H1 (cell line): Measurements from ENCODE around the gene SLC30A3. TPM values are rescaled to one million over a fixed set of nuclear protein-coding genes. Genes with fewer than 3 reads are reported as not detected.

Experiments
- CTCF ChIA-PET: fragments of 300-600 bp; sonication (Branson Sonifier 250); formaldehyde crosslinking; loops from one replicate; lab custom pipeline; 2021; ENCODE audit not compliant: partially characterized antibody; lab: Charles Lee
- POLR2A ChIA-PET: fragments of 300-600 bp; sonication (Branson Sonifier 250); formaldehyde crosslinking; loops from one replicate; lab custom pipeline; 2021; ENCODE audit warnings: inconsistent platforms; ENCODE audit not compliant: partially characterized antibody; lab: Charles Lee
- DNase-seq, 2 experiments: peaks; one replicate each; pipeline versions ENCODE4 v3.0.0 to v3.0.0-alpha.2; 2010 to 2022; ENCODE audit warnings: low spot score in 2 of 2, low read depth in 1 of 2, mixed read lengths in 1 of 2
- FAIRE-seq: peaks from 2 replicates; lab custom pipeline; 2011; peaks lifted over from hg19 to GRCh38; lab: Jason Lieb, UNC
- H2AFZ ChIP-seq: 2 replicates; pipeline ENCODE4 v1.8.1; 2012; ENCODE audit warnings: low read length, inconsistent platforms
- H2AK5ac ChIP-seq: 2 replicates; pipeline ENCODE4 v1.6.1; 2013; ENCODE audit warnings: low read depth, low read length
- H2BK120ac ChIP-seq: replicated peaks from 2 replicates; pipeline ENCODE3; 2013; ENCODE audit warnings: low read depth, low read length, inconsistent platforms
- H2BK12ac ChIP-seq: 2 replicates; pipeline ENCODE4 v1.6.1; 2013; ENCODE audit warnings: low read depth, low read length
- H2BK15ac ChIP-seq: 2 replicates; pipeline ENCODE4 v1.6.1; 2013; ENCODE audit warnings: low read length
- H2BK20ac ChIP-seq: 2 replicates; pipeline ENCODE4 v1.6.1; 2013; ENCODE audit warnings: low read length
- H2BK5ac ChIP-seq: 2 replicates; pipeline ENCODE4 v1.6.1; 2013; ENCODE audit warnings: low read depth, low read length
- H3K14ac ChIP-seq: 2 replicates; pipeline ENCODE4 v1.6.1; 2013; ENCODE audit warnings: inconsistent platforms; ENCODE audit not compliant: insufficient read length
- H3K18ac ChIP-seq: 2 replicates; pipeline ENCODE4 v1.6.1; 2013; ENCODE audit warnings: low read length; ENCODE audit errors: extremely low read depth
- H3K23ac ChIP-seq: 2 replicates; pipeline ENCODE4 v1.6.1; 2013; ENCODE audit warnings: inconsistent platforms; ENCODE audit not compliant: insufficient read length
- H3K23me2 ChIP-seq: 2 replicates; pipeline ENCODE4 v1.6.1; 2013; ENCODE audit warnings: low read depth, low read length
- H3K27ac ChIP-seq: 2 replicates; pipeline ENCODE4 v1.6.1; 2011; ENCODE audit warnings: low read depth, low read length, inconsistent platforms
- H3K27me3 ChIP-seq, 4 experiments: replicated peaks in 1 of 4; 1 replicate in 1 of 4; 2 replicates in 3 of 4; pipeline versions ENCODE4 v1.6.1 to v1.8.1; 2011 to 2013; ENCODE audit warnings: low read length in 3 of 4, mild to moderate bottlenecking in 3 of 4, inconsistent platforms in 2 of 4, mixed read lengths in 2 of 4, moderate library complexity in 1 of 4; ENCODE audit not compliant: control insufficient read depth in 3 of 4, insufficient read depth in 3 of 4; ENCODE audit errors: extremely low read depth in 1 of 4
- H3K36me3 ChIP-seq, 4 experiments: 2 replicates each; pipeline versions ENCODE4 v1.6.1 to v1.8.1; 2011 to 2013; ENCODE audit warnings: mild to moderate bottlenecking in 4 of 4, low read length in 3 of 4, moderate library complexity in 2 of 4, control low read depth in 1 of 4, inconsistent platforms in 1 of 4; ENCODE audit not compliant: insufficient read depth in 4 of 4, control insufficient read depth in 2 of 4
- H3K4ac ChIP-seq: replicated peaks from 2 replicates; pipeline ENCODE3; 2013; ENCODE audit warnings: low read length, low read depth, mixed read lengths, inconsistent platforms; ENCODE audit not compliant: insufficient read length
- H3K4me1 ChIP-seq, 4 experiments: replicated peaks in 1 of 4; 1 replicate in 1 of 4; 2 replicates in 3 of 4; pipeline versions ENCODE4 v1.6.1 to v1.8.1; 2011 to 2013; ENCODE audit warnings: low read length in 3 of 4, inconsistent platforms in 2 of 4, mixed read lengths in 1 of 4; ENCODE audit not compliant: insufficient read depth in 4 of 4, control insufficient read depth in 3 of 4
- H3K4me2 ChIP-seq, 2 experiments: 2 replicates each; pipeline versions ENCODE4 v1.6.1 to v1.8.1; 2011 to 2013; ENCODE audit warnings: low read depth in 2 of 2, low read length in 2 of 2, control low read depth in 1 of 2, inconsistent platforms in 1 of 2, mild to moderate bottlenecking in 1 of 2; ENCODE audit not compliant: insufficient read depth in 1 of 2
- H3K4me3 ChIP-seq, 4 experiments: fragments of 200-600, 300-600 bp in 1 of 4; sonication (generic), shearing (Covaris generic), sonication (Bioruptor Twin) in 1 of 4; 2 replicates each; pipeline versions ENCODE4 v1.5.1 to v1.8.1; 2011 to 2016; ENCODE audit warnings: low read length in 4 of 4, low read depth in 3 of 4, control low read depth in 2 of 4, inconsistent platforms in 2 of 4, mild to moderate bottlenecking in 2 of 4, mixed read lengths in 1 of 4, moderate library complexity in 1 of 4; ENCODE audit not compliant: insufficient read depth in 2 of 4; ENCODE audit errors: extremely low read depth in 1 of 4
- H3K56ac ChIP-seq: replicated peaks from 2 replicates; pipeline ENCODE3; 2013; ENCODE audit warnings: low read depth, mild to moderate bottlenecking, mixed read lengths, low read length, inconsistent platforms; ENCODE audit not compliant: insufficient read length
- H3K79me1 ChIP-seq: 2 replicates; pipeline ENCODE4 v1.6.1; 2013; ENCODE audit warnings: low read depth, low read length, control low read depth
- H3K79me2 ChIP-seq, 2 experiments: 2 replicates each; pipeline versions ENCODE4 v1.6.1 to v1.8.1; 2012 to 2013; ENCODE audit warnings: low read length in 2 of 2, mild to moderate bottlenecking in 2 of 2, inconsistent platforms in 1 of 2; ENCODE audit not compliant: insufficient read depth in 2 of 2, control insufficient read depth in 1 of 2
- H3K9ac ChIP-seq, 4 experiments: replicated peaks in 1 of 4; 1 replicate in 1 of 4; 2 replicates in 3 of 4; pipeline versions ENCODE4 v1.6.1 to v1.8.1; 2011 to 2013; ENCODE audit warnings: low read depth in 3 of 4, low read length in 3 of 4, control low read depth in 2 of 4, mild to moderate bottlenecking in 2 of 4, moderate library complexity in 2 of 4, inconsistent platforms in 1 of 4; ENCODE audit errors: extremely low read depth in 1 of 4
- H3K9me3 ChIP-seq, 2 experiments: 2 replicates each; pipeline versions ENCODE4 v1.6.1 to v1.8.1; 2012 to 2013; ENCODE audit warnings: mild to moderate bottlenecking in 2 of 2, moderate library complexity in 2 of 2, control low read depth in 1 of 2, inconsistent platforms in 1 of 2, low read depth in 1 of 2, low read length in 1 of 2, mixed read lengths in 1 of 2; ENCODE audit not compliant: insufficient read depth in 2 of 2
- H4K20me1 ChIP-seq, 2 experiments: replicated peaks in 1 of 2; 2 replicates each; pipeline versions ENCODE3 to v1.8.1; 2011 to 2013; ENCODE audit warnings: inconsistent platforms in 2 of 2, low read length in 2 of 2, mild to moderate bottlenecking in 1 of 2; ENCODE audit not compliant: insufficient read depth in 2 of 2, control insufficient read depth in 1 of 2
- H4K5ac ChIP-seq: 2 replicates; pipeline ENCODE4 v1.6.1; 2013; ENCODE audit warnings: low read length, low read depth, mixed read lengths, inconsistent platforms; ENCODE audit not compliant: insufficient read length
- H4K8ac ChIP-seq: 2 replicates; pipeline ENCODE4 v1.8.0; 2013; ENCODE audit warnings: mild to moderate bottlenecking, moderate library complexity, low read length, inconsistent platforms; ENCODE audit not compliant: insufficient read depth; ENCODE audit errors: extremely low read depth
- H4K91ac ChIP-seq: replicated peaks from 2 replicates; pipeline ENCODE3; 2013; ENCODE audit warnings: low read length, mixed read lengths, inconsistent platforms; ENCODE audit not compliant: insufficient read length
- BACH1 ChIP-seq: IDR thresholded peaks from 2 replicates; pipeline ENCODE4 v1.6.1; 2012; ENCODE audit warnings: low read length, improper control_type of control experiment
- GABPA ChIP-seq: IDR thresholded peaks from 2 replicates; pipeline ENCODE4 v1.6.1; 2011; ENCODE audit warnings: mild to moderate bottlenecking, low read length, moderate library complexity, borderline replicate concordance; ENCODE audit not compliant: insufficient read depth
- KDM1A ChIP-seq: fragments of 200-600, 300-600 bp; sonication (generic); IDR thresholded peaks from 2 replicates; pipeline ENCODE4 v1.7.1; 2016; ENCODE audit warnings: mild to moderate bottlenecking, low read length, borderline replicate concordance
- POLR2A ChIP-seq, 2 experiments: IDR thresholded peaks; 1 replicate in 1 of 2; 2 replicates in 1 of 2; pipeline ENCODE4 v1.6.1; 2011; ENCODE audit warnings: low read depth in 2 of 2, low read length in 2 of 2, mild to moderate bottlenecking in 2 of 2; ENCODE audit errors: control extremely low read depth in 1 of 2
- RAD21 ChIP-seq, 2 experiments: IDR thresholded peaks in 1 of 2; conservative IDR thresholded peaks in 1 of 2; 2 replicates each; pipeline ENCODE4 v1.6.1; 2011; ENCODE audit warnings: low read depth in 2 of 2, low read length in 2 of 2, improper control_type of control experiment in 1 of 2, inconsistent platforms in 1 of 2, mild to moderate bottlenecking in 1 of 2, moderate library complexity in 1 of 2
- RFX5 ChIP-seq: IDR thresholded peaks from 2 replicates; pipeline ENCODE4 v1.6.1; 2011; ENCODE audit warnings: low read depth, low read length, improper control_type of control experiment, borderline replicate concordance
- SAP30 ChIP-seq: fragments of 300-600 bp; sonication (generic); IDR thresholded peaks from 2 replicates; pipeline ENCODE4 v1.7.1; 2012; ENCODE audit warnings: low read length, moderate library complexity, mild to moderate bottlenecking, inconsistent platforms; ENCODE audit not compliant: insufficient read depth, insufficient replicate concordance
- SP4 ChIP-seq: IDR thresholded peaks from 2 replicates; pipeline ENCODE4 v1.6.1; 2012; ENCODE audit warnings: low read length, inconsistent platforms
- TCF12 ChIP-seq: IDR thresholded peaks from 2 replicates; pipeline ENCODE4 v1.6.1; 2011; ENCODE audit warnings: low read depth, mild to moderate bottlenecking, low read length
- WGBS, 2 experiments: shearing (Covaris generic) in 1 of 2; methylation state at CpG; one replicate each; pipeline versions ENCODE4 v1.1.6 to v1.1.7; 2013 to 2015; ENCODE audit warnings: low lambda C conversion rate in 2 of 2, mixed read lengths in 2 of 2, inconsistent platforms in 1 of 2, low coverage in 1 of 2, missing lambda C conversion rate in 1 of 2; ENCODE audit not compliant: insufficient replicate concordance in 2 of 2, insufficient coverage in 1 of 2, insufficient read length in 1 of 2; ENCODE audit errors: extremely low coverage in 1 of 2, missing lambda C conversion rate in 1 of 2; 5-methylcytosine and 5-hydroxymethylcytosine counted together
- polyA plus RNA-seq, 7 experiments: library from polyadenylated mRNA; depleted of rRNA in 3 of 7; stranded (reverse) in 5 of 7; unstranded in 2 of 7; fragments of >200 nt in 5 of 7; fragments of 200-250 nt in 2 of 7; gene quantifications; 1 replicate in 5 of 7; 2 replicates in 1 of 7; 4 replicates in 1 of 7; pipeline versions ENCODE4 v1.2.1 to v1.2.3, GENCODE V29; 2011 to 2013; ENCODE audit warnings: missing spikeins in 2 of 7, mixed read lengths in 2 of 7
- total RNA-seq: library from RNA; stranded (reverse); fragmentation: NEBNext Ultra II Directional; extraction: Animal tissue kit (Norgen Biotek cat#: 25700); gene quantifications from 2 replicates; pipeline ENCODE4 v1.2.1, GENCODE V29; 2021
- TF ChIP-seq, protein P1 (sequence below): IDR thresholded peaks from 2 replicates; pipeline ENCODE4 v1.6.1; 2012; ENCODE audit warnings: inconsistent platforms

SLC30A3 gene
- total and polyA plus RNA-seq, 2 of the 8 experiments (the other 6 are each of a cell fraction or from before 2014, with no cell fraction given) = 15.2 to 30.7 TPM

DNA sequence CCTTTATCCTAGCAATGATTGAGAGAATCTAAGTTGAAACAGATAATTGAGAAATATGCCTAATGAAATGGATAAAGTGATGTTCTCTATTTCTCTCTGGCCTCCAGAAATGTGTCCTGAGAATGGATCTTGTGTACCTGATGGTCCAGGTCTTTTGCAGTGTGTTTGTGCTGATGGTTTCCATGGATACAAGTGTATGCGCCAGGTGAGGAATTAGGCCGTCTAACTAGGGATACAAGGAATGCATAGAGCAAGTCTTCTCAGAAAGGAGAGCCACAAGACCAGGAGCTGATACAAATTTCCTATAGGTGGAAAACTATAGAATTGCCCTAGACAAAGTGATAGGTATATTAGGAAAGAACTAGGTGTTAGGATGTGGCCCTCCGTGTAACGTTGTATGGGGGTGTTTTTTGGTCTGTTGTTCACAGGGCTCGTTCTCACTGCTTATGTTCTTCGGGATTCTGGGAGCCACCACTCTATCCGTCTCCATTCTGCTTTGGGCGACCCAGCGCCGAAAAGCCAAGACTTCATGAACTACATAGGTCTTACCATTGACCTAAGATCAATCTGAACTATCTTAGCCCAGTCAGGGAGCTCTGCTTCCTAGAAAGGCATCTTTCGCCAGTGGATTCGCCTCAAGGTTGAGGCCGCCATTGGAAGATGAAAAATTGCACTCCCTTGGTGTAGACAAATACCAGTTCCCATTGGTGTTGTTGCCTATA is 46.3 kb downstream of the SLC30A3 start:
- Histone ChIP-seq H3K9me3 (no peaks in the 10 kb centered on the region), H2AK5ac (peak overlapping the region; percentile 97; the same call in 1 of the 2 replicates), H4K20me1 (peaks cover 0 to 2% of the 10 kb centered on the region in 2 experiments), H3K14ac (no peak overlapping the region), H4K8ac (peak overlapping the region; percentile 96; the same call in 1 of the 2 replicates), H2BK20ac (0 out of 2 replicates have a peak overlapping the region, but pooled peaks have one; percentile 72), H3K56ac (no peak overlapping the region), H3K79me2 (peaks cover 7 to 26% of the 10 kb centered on the region in 2 experiments), H4K91ac (peak overlapping the region; percentile 44), H3K18ac (no peak overlapping the region), H3K23ac (no peak overlapping the region), H2BK5ac (peak overlapping the region; percentile 96), H3K36me3 (peaks cover 17 to 51% (median 30%) of the 10 kb centered on the region in 4 experiments; a peak in 7 of 8 replicates), H3K4me2 (peak overlapping the region; percentile 52 to 86), H4K5ac (peak overlapping the region; percentile 64), H3K4me1 (peaks cover 0 to 9% (median 5%) of the 10 kb centered on the region in 4 experiments; a peak in 6 of 7 replicates), H3K27ac (peak overlapping the region; percentile 88), H3K4me3 (peak overlapping the region; percentile 9 to 88 (median 26); a peak in 5 of 8 replicates), H3K27me3 (no peaks in the 10 kb centered on the region), H3K4ac (peak overlapping the region; percentile 32), H2BK15ac (no peak overlapping the region), H3K23me2 (peaks cover 9% of the 10 kb centered on the region), H2AFZ (no peak overlapping the region), H2BK12ac (peak overlapping the region; percentile 99; the same call in 1 of the 2 replicates), H3K9ac (peak overlapping the region in 3 of 4 experiments; percentile 58 to 89 (median 62); a peak in 6 of 7 replicates), H2BK120ac (no peak overlapping the region), H3K79me1 (peaks cover 3% of the 10 kb centered on the region; the same call in 1 of the 2 replicates)
- no peak for DNase-seq
- FAIRE-seq = no peak
- POLR2A ChIA-PET = interaction anchor here (0.6 to 29.6 kb wide), 25 partner anchors 8 to 262 kb away, joined by 3 to 835 read pairs (median 4); partner anchors contain the start of genes EMILIN1, GTF3C2, OST4 and PREB
- WGBS, 2 experiments = 88% methylated on average over 13 of the region's 13 CpGs; no CpG with 5 or more reads in 1 of the 2 experiments
- CTCF ChIA-PET = interaction anchor here (0.6 to 1.8 kb wide), 4 partner anchors 47 to 76 kb away, joined by 4 to 5 read pairs (median 4); no protein-coding TSS in a partner anchor
- 0 out of 2 replicates have a peak, but pooled peaks have one; percentile 4 for TF ChIP-seq BACH1
- no peak for TF ChIP-seq GABPA
- TF ChIP-seq SP4 = no peak
- no peak for TF ChIP-seq RAD21 (IDR thresholded peaks at IDR 0.05 in 1 of 2, conservative IDR thresholded peaks at IDR 0.05 in 1 of 2; ENCODE audit: low read depth in 2 of 2, low read length in 2 of 2)
- TF ChIP-seq, protein P1, sequence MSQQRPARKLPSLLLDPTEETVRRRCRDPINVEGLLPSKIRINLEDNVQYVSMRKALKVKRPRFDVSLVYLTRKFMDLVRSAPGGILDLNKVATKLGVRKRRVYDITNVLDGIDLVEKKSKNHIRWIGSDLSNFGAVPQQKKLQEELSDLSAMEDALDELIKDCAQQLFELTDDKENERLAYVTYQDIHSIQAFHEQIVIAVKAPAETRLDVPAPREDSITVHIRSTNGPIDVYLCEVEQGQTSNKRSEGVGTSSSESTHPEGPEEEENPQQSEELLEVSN = no peak
- no peak for TF ChIP-seq RFX5
- TF ChIP-seq KDM1A = no peak
- TF ChIP-seq TCF12 = no peak
- TF ChIP-seq POLR2A (IDR thresholded peaks at IDR 0.05; ENCODE audit: control extremely low read depth in 1 of 2, low read depth in 2 of 2, low read length in 2 of 2) = 0 out of 3 replicates have a peak, but pooled peaks of 1 of the 2 experiments have one; percentile 17
- no peak for TF ChIP-seq SAP30
